ENCODE data around the gene HSP90B1. TPM values are rescaled to one million over a fixed set of nuclear protein-coding genes. Genes with fewer than 3 reads are reported as not detected.
A peak's percentile ranks its signal among the peaks of the same experiment; 100 is the strongest.

The HSP90B1 gene
- total RNA-seq, 1 experiment from 2014 or later, result 364 TPM

DNA sequence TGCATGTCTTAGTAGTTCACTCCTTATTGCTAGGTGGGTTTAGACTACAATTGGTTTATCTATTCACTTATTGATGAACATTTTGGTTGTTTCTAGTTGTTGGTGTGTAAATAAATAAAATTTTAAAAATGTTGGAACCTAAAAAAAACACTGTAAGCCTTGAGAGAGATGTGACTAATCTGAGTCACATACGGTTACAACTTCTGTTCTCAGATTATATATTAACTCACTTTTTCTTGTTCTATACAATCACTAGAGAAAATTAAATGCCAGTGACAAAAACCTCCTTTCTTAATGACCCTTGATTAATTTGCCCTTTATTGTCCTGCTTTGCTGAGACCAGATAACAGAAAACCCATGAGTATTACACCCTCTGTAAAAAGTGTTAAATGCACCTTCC is 28.4 kb downstream of the HSP90B1 start:
- Histone ChIP-seq H3K27me3 (no peaks in the 10 kb centered on the region), H3K9me3 (no peaks in the 10 kb centered on the region)
- no peak for DNase-seq

DNA sequence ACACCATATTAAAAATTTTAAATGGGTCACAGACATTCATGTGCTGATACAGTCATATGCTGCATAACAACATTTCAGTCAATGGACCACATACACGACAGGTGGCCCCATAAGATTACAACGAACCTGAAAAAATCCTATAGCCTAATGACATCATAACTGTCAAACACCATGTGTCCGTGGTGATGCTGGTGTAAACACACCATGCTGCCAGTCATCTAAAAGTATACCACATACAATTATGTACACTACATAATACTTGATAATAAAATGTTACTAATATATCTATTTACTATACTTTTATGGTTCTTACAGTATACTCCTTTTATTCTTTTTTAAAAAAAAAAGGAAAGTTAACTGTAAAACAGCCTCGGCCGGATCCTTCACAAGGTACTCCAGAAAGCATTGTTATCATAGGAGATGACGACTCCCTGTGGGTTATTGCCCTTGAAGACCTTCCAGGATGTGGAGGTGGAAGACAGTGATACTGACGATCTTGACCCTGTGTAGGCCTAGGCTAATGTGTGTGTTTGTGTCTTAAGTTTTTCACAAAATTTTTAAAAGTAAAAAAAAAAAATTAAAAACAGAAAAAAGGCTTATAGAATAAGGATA is 30.5 kb downstream of the HSP90B1 start:
- no peaks in the 10 kb centered on the region for H3K9me3 ChIP-seq
- peaks cover 3% of the 10 kb centered on the region; the same call in 1 of the 2 replicates for H3K36me3 ChIP-seq
- no peak overlapping the region for H3K4me3 ChIP-seq
- no peak for DNase-seq
- H3K27me3 ChIP-seq, result no peaks in the 10 kb centered on the region

More for the DNA sequence above, 28.4 kb downstream of the HSP90B1 start:
- Histone ChIP-seq H3K36me3 (peaks cover 18% of the 10 kb centered on the region), H3K4me3 (no peak overlapping the region)

DNA sequence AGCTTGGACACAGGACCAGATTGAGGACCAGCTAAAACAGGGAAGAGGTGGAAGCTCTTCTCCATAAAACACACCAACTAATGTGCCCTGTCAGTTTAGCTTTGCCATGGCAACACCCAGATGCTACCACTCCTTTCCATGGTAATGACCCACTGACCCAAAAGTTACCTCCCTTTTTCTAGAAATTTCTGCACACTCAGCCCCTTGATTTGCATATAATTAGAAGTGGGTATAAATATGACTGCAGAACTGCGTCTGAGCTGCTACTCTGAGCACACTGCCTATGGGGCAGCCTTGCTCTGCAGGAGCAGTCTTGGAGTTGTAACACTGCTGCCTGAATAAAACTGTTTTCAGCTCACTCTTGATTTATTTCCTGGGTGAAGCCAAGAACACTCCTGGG is 32.3 kb downstream of the HSP90B1 start:
- Histone ChIP-seq H3K4me3 (no peak overlapping the region), H3K9me3 (no peaks in the 10 kb centered on the region), H3K36me3 (0 out of 2 replicates have a peak, but pooled peaks cover 3% of the 10 kb centered on the region), H3K27me3 (no peaks in the 10 kb centered on the region)
- DNase-seq, result no peak

DNA sequence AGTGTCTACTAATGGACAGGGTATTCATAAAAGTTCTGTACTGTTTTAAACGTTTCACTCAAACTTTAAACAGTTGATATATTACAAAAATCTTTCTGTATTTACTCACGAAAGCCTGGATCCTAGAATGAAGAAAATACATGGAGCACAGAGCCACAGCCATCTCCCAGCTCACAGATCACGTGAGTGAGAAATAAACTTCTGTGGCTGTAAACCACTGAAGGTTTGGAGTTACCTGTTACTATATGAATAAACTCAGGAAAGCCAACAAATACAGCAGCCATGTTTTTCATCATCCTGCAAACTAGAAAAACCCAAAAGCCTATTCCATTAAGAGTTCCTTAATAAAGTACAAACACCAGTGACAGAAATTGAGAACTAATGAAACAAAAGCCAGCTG is 34.6 kb downstream of the HSP90B1 start:
- DNase-seq, result no peak
- Histone ChIP-seq H3K36me3 (peaks cover 14% of the 10 kb centered on the region; the same call in 1 of the 2 replicates), H3K4me3 (peak overlapping the region; percentile 82), H3K9me3 (no peaks in the 10 kb centered on the region), H3K27me3 (no peaks in the 10 kb centered on the region)

DNA sequence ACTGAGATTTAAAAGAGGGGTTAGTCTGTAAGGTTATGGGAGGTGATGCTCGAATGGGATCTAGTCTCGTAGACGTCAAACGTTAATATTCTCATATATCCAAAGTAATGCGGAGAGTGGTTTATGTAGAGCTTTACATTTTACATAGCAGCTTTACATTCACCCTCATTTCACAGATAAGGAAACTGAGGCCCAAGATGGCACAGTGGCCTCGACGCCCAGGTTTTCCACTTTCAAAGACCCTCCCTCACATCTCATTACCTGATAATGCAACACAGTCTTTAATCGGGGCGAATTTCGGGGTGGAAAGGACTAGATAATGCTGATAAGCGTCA is 35.0 kb downstream of the HSP90B1 start:
- DNase-seq, result no peak
- Histone ChIP-seq H3K27me3 (no peaks in the 10 kb centered on the region), H3K9me3 (no peaks in the 10 kb centered on the region), H3K36me3 (peaks cover 17% of the 10 kb centered on the region; the same call in 1 of the 2 replicates), H3K4me3 (peak overlapping the region; percentile 82)

DNA sequence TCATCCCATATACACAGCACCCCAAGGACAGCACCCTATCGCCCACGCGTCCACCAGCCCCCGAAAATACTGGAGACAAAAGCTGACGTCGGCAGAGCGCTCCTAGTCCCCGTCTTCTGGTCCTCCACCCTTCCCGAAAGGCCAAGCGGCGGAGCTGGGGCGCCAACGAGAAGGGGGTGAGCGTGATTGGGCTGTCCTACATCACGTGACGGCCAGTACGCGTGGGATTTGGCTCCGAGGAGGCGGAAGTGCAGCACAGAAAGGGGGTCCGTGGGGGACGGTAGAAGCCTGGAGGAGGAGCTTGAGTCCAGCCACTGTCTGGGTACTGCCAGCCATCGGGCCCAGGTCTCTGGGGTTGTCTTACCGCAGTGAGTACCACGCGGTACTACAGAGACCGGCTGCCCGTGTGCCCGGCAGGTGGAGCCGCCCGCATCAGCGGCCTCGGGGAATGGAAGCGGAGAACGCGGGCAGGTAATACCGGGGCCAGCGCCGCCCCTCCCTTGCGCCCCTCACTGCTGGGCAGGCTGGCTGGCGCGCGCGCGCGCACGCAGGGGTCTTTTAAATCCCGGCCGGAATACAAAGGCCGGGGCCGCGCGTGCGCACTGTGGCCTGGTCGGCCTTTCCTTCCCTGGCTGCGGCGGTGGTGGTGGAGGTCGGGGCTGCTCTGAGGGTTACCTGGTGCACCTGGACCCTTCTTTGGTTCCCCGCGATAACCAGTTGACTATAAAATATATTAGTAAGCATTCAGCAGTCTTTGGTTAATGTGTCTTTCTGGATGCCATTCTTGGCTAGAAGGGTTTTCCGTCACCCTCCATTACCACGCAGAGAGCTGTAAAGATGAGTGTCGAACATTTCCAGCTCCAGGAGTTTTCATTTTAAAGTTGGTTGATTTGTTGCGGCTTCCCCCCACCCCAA is 35.6 kb downstream of the HSP90B1 start, which contains the start of gene TDG:
Gene TDG, plus strand, starts transcription at position 283 of the 915 bp plus-strand sequence. Its CDS starts 166 bp downstream, at position 449.
- DNase-seq, result peak; percentile 98
- peaks cover 17% of the 10 kb centered on the region for H3K36me3 ChIP-seq

DNA sequence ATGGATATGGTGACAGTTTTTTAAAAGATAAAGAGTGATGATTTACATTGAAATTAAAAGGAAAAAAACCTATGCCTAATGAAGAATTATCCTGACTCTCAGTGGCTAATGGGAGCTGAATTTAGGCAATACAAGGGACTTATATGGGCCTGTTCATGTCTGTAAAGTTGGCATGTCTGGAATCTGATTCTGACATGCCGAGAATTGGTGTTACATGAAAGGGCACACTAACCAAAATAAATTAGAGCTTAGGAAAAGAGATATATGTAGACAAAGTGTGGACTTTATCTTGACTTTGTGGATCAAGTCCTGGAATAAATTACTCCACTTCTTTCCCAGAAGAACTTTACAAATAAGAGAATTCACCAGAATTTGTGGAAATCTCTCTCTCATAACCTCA is 36.5 kb downstream of the HSP90B1 start:
- peaks cover 20% of the 10 kb centered on the region for H3K36me3 ChIP-seq
- DNase-seq, result no peak
- H3K27me3 ChIP-seq, result no peaks in the 10 kb centered on the region

More for the DNA sequence above, 35.6 kb downstream of the HSP90B1 start, which contains the start of gene TDG:
- Histone ChIP-seq H3K9me3 (no peaks in the 10 kb centered on the region), H3K27me3 (no peaks in the 10 kb centered on the region), H3K4me3 (peak within 1 kb of the TSS; percentile 82)

DNA sequence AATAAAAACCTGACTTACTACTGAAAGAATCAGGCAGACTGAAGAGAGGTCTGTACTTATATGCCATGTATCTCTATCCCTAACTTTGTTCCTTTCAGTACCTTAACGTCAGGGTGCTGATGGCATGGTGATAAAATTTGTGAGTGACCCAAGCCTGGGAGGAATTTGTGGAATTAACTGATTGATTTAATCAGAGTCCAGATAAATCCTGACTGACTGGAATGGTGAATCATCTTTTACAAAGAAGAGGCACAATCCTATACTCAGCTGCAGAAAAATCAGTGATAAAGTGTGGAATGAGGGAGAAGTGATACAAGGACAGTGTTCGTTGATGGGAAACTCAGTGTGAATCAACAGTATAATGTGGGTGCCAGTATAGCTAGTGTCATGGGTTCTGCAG is 39.2 kb downstream of the HSP90B1 start:
- Histone ChIP-seq H3K4me3 (no peak overlapping the region), H3K9me3 (no peaks in the 10 kb centered on the region), H3K36me3 (peaks cover 18% of the 10 kb centered on the region), H3K27me3 (no peaks in the 10 kb centered on the region)
- no peak for DNase-seq

More for the DNA sequence above, 36.5 kb downstream of the HSP90B1 start:
- Histone ChIP-seq H3K4me3 (peak overlapping the region; percentile 82), H3K9me3 (no peaks in the 10 kb centered on the region)

DNA sequence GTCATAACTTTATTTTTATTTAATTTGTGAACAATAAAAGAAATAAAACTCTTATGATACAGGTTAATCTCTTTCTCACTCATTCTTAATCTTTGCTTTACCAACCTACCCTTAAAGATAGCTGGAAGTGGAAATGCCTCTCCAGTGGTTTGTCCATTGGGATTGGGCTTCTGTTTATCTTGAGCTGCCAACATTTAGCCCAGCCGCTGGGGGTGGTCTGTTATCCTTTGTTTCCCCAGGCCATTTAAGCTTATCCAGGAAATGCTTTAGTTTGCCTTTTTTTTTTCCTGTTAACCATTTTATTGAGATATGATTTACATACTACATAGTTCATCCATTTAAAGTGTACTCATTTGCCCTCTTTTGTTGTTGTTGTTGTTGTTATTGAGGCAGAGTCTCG is 43.7 kb downstream of the HSP90B1 start:
- DNase-seq, result no peak
- Histone ChIP-seq H3K9me3 (no peaks in the 10 kb centered on the region), H3K4me3 (no peak overlapping the region), H3K27me3 (no peaks in the 10 kb centered on the region), H3K36me3 (peaks cover 41% of the 10 kb centered on the region)

DNA sequence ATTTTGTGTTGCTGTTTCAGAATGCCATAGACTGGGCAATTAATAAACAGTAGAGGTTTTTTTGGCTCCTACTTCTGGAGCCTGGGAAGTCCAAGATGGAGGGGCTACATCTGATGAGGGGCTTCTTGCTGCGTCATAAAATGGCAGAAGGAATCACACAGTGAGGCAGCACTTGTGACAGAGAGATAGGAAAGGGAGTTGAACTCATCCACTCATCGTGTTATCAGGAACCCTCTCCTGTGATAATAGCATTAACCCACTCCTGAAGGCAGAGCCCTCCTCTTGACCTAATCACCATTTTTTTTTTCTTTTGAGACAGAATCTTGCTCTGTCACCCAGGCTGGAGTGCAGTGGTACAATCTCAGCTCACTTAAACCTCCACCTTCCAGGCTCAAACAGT is 45.2 kb downstream of the HSP90B1 start:
- H3K9me3 ChIP-seq, result no peaks in the 10 kb centered on the region
- no peak for DNase-seq
- H3K36me3 ChIP-seq, result peaks cover 42% of the 10 kb centered on the region
- no peak overlapping the region for H3K4me3 ChIP-seq
- H3K27me3 ChIP-seq, result no peaks in the 10 kb centered on the region

DNA sequence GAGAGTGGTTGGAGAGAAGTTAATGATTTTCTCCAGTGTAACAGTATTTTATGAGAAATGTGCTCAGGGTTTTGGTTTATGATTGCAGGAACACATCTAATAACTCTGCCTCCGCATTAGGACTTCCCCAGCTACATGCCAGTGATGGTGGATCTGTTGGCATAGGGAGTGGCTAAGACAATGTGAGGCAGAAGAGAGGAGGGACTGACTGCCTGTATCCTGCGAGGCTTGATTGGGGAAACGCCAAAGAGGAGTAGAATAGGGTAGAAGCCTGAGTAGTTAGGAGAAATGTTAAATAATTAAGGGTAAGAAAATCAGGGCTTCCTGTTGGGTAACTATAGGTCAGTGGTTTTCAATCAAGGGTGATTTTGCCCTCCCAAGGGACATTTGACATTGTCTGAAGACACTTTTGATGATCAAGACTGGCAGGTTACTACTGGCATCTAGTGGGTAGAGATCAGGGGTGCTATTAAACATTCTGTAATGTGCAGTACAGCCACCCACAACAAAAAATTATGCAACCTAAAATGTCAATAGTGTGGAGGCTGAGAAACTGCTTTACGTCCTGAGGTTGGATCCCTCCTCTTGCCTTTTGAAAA is 48.3 kb downstream of the HSP90B1 start:
- DNase-seq, result no peak
- H3K27me3 ChIP-seq, result no peaks in the 10 kb centered on the region
- H3K4me3 ChIP-seq, result no peak overlapping the region
- no peaks in the 10 kb centered on the region for H3K9me3 ChIP-seq
- peaks cover 60% of the 10 kb centered on the region for H3K36me3 ChIP-seq

DNA sequence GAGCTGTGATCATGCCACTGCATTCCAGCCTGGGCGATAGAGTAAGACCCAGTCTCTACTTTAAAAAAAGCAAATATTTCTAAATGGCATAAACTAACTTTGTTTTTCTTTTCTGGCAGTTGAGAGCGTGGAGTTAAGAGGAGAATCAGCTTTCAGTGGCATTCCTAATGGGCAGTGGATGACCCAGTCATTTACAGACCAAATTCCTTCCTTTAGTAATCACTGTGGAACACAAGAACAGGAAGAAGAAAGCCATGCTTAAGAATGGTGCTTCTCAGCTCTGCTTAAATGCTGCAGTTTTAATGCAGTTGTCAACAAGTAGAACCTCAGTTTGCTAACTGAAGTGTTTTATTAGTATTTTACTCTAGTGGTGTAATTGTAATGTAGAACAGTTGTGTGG is 56.6 kb downstream of the HSP90B1 start:
- peaks cover 60% of the 10 kb centered on the region for H3K36me3 ChIP-seq
- no peaks in the 10 kb centered on the region for H3K9me3 ChIP-seq
- no peak for DNase-seq
- no peak overlapping the region for H3K4me3 ChIP-seq
- H3K27me3 ChIP-seq, result no peaks in the 10 kb centered on the region

DNA sequence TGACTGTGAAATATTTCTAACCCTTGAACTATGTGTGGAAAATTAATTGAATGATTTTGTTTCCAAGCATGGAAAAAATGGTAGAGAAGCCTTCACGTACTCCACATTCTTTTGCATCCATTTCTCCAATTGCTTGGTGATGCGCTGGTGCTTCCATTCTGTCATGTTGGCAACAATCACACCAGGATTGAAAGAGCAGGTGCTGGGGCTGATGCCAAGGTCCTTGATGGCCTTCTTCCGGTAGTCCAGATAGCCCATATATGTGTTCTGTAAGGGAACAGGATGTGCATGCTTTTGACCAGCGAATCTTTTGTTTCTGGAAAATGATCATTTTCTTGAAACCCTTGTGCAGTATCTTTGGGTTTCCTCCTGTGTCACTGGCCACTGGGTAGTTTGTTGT is 64.0 kb downstream of the HSP90B1 start:
- Histone ChIP-seq H3K36me3 (peaks cover 7% of the 10 kb centered on the region), H3K4me3 (no peak overlapping the region), H3K9me3 (no peaks in the 10 kb centered on the region), H3K27me3 (no peaks in the 10 kb centered on the region)
- DNase-seq, result no peak

DNA sequence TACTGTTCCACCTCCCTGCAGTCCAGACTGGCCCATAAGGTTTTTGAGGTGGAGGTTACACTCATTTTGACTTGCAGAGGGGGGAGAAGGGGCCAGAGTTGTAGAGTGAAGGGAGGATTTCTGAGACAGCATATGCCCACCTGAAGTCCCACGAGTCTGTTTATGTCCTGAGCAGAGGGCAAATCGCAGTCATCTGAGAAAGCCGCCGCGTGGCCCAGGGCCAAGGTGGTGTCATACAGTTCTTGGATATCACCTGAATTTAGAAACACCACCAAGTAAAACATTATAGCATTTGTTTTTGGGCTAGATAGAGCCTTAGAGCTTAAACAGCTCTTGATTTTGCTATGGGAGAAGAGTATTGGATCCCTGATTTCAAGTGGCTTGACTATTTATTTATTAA is 66.4 kb downstream of the HSP90B1 start:
- no peak for DNase-seq
- no peak overlapping the region for H3K4me3 ChIP-seq
- H3K27me3 ChIP-seq, result no peaks in the 10 kb centered on the region
- no peaks in the 10 kb centered on the region for H3K9me3 ChIP-seq
- H3K36me3 ChIP-seq, result no peaks in the 10 kb centered on the region

DNA sequence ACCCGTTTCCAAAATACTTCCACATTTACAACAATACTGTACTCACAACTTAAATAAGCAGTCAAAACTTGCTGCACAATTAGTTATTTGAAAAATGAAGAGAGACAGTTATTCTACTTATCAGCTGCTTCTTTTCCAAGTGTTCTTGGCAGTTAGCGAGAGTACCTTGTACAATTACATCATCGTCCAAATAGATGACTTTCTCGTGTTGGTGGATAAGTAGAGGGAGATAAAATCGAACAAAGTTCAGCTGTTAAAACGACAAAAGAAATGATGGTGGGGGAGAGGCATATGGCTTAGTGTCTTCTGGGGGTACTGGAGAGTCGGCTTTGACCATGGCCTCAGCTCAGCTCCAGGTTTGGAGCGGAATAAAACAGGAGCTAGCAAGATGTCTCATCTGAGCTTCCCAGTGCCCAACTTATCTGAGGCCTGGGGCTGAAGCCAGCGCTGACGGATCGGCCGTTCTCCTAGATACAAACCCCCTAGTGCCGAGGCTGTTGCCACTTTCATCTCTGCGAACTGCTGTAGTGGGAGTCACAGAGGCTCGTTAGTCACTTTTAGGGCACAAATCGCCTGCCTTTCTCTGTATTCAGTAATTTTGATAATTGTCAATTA is 67.2 kb downstream of the HSP90B1 start:
- H3K9me3 ChIP-seq, result no peaks in the 10 kb centered on the region

More for the DNA sequence above, 67.2 kb downstream of the HSP90B1 start:
- H3K27me3 ChIP-seq, result no peaks in the 10 kb centered on the region
- H3K36me3 ChIP-seq, result no peaks in the 10 kb centered on the region
- no peak overlapping the region for H3K4me3 ChIP-seq
- DNase-seq, result no peak
